OCI-LY7 (cell line): ENCODE measurements around the gene ECT2L. TPM values are rescaled to one million over a fixed set of nuclear protein-coding genes. Genes with fewer than 3 reads are reported as not detected.

Experiments
- BruUV-seq: library from RNA; stranded (reverse); fragments of 400-500 nt; replicated peaks from 2 replicates; lab custom pipeline; 2021; lab: Mats Ljungman, UMichigan
- CTCF ChIA-PET: fragments of 300-600 bp; sonication (Branson Sonifier 250); formaldehyde crosslinking; loops from one replicate; lab custom pipeline; 2022; ENCODE audit warnings: antibody characterized with exemption; ENCODE audit not compliant: unreplicated experiment; lab: Charles Lee
- POLR2A ChIA-PET: fragments of 300-600 bp; sonication (Branson Sonifier 250); formaldehyde crosslinking; loops from one replicate; lab custom pipeline; 2022; ENCODE audit warnings: antibody characterized with exemption; lab: Charles Lee
- DNase-seq: peaks from one replicate; pipeline ENCODE4 v3.0.0-alpha.2; 2015; ENCODE audit warnings: low spot score
- H2AFZ ChIP-seq: fragments of 200-600 bp; sonication (generic), shearing (Covaris generic); 2 replicates; pipeline ENCODE4 v1.6.1; 2014; ENCODE audit warnings: mild to moderate bottlenecking, antibody characterized with exemption, low read length, moderate library complexity
- H3K27ac ChIP-seq: fragments of 200-600 bp; sonication (generic); 2 replicates; pipeline ENCODE4 v1.5.1; 2014; ENCODE audit warnings: mixed run types, low read depth, mild to moderate bottlenecking, moderate library complexity, low read length, inconsistent platforms; ENCODE audit not compliant: poor library complexity, severe bottlenecking
- H3K36me3 ChIP-seq: fragments of 200-600 bp; sonication (generic); 2 replicates; pipeline ENCODE4 v1.6.1; 2014; ENCODE audit warnings: mild to moderate bottlenecking, antibody characterized with exemption, low read length, moderate library complexity, mixed read lengths; ENCODE audit not compliant: insufficient read depth
- H3K4me1 ChIP-seq: fragments of 200-600 bp; sonication (generic); 2 replicates; pipeline ENCODE4 v1.5.1; 2014; ENCODE audit warnings: mild to moderate bottlenecking, low read length; ENCODE audit not compliant: insufficient read depth, poor library complexity, severe bottlenecking
- H3K4me2 ChIP-seq: fragments of 200-600 bp; sonication (generic); 2 replicates; pipeline ENCODE4 v1.6.1; 2014; ENCODE audit warnings: mild to moderate bottlenecking, low read length
- H3K4me3 ChIP-seq: fragments of 200-600 bp; sonication (generic); 2 replicates; pipeline ENCODE4 v1.5.1; 2014; ENCODE audit warnings: mild to moderate bottlenecking, low read depth, low read length; ENCODE audit not compliant: poor library complexity, severe bottlenecking
- H3K79me2 ChIP-seq: fragments of 200-600 bp; sonication (generic); 2 replicates; pipeline ENCODE4 v1.6.1; 2016; ENCODE audit warnings: low read depth, mild to moderate bottlenecking, low read length, moderate library complexity, mixed read lengths; ENCODE audit not compliant: insufficient read depth
- H3K9me2 ChIP-seq: fragments of 200-600 bp; sonication (generic); 2 replicates; pipeline ENCODE4 v1.6.1; 2016; ENCODE audit warnings: mild to moderate bottlenecking, low read length, mixed read lengths; ENCODE audit not compliant: insufficient read depth
- H3K9me3 ChIP-seq: fragments of 200-600 bp; sonication (generic); 2 replicates; pipeline ENCODE4 v1.6.1; 2014; ENCODE audit warnings: mild to moderate bottlenecking, mixed run types, low read length, mixed read lengths
- H4K20me1 ChIP-seq: fragments of 200-600 bp; sonication (generic); 2 replicates; pipeline ENCODE4 v1.6.1; 2014; ENCODE audit warnings: mild to moderate bottlenecking, antibody characterized with exemption, low read length, moderate library complexity, mixed read lengths; ENCODE audit not compliant: insufficient read depth
- EZH2phosphoT487 ChIP-seq: fragments of 200-600 bp; sonication (generic); IDR thresholded peaks from 2 replicates; pipeline ENCODE4 v1.6.1; 2018; ENCODE audit warnings: low read depth, borderline replicate concordance, mild to moderate bottlenecking, mixed run types, antibody characterized with exemption, low read length, moderate library complexity, mixed read lengths
- intact Hi-C: fragments of 100-400 bp; cut with micrococcal nuclease; formaldehyde crosslinking; loops from one replicate; pipeline ENCODE4 v1.10.0; 2022; ENCODE audit not compliant: unreplicated experiment
- total RNA-seq, 2 experiments: library from RNA; depleted of rRNA in 1 of 2; stranded (reverse); fragments of >200 nt in 1 of 2; shearing (Covaris generic) in 1 of 2; gene quantifications; 2 replicates each; pipeline ENCODE4 v1.2.3, GENCODE V29; 2014 to 2022
- TF ChIP-seq, protein P1 (sequence below): fragments of 200-600 bp; sonication (generic); conservative IDR thresholded peaks from 2 replicates; pipeline ENCODE4 v1.5.1; 2014; ENCODE audit warnings: mild to moderate bottlenecking, antibody characterized with exemption, low read length, moderate library complexity, mixed read lengths

ECT2L gene
- total RNA-seq, 2 experiments from 2014 or later, result not detected

GRCh38 chr6:138869398-138869797 is 73.5 kb downstream of the ECT2L start:
- Histone ChIP-seq H3K4me2 (no peak overlapping the region), H3K36me3 (no peaks in the 10 kb centered on the region), H3K9me3 (no peaks in the 10 kb centered on the region), H3K4me3 (no peak overlapping the region), H3K9me2 (no peaks in the 10 kb centered on the region), H4K20me1 (no peaks in the 10 kb centered on the region), H3K27ac (no peak overlapping the region), H3K79me2 (no peaks in the 10 kb centered on the region), H3K4me1 (no peaks in the 10 kb centered on the region), H2AFZ (no peak overlapping the region)
- intact Hi-C loops, result no loop called here
- no peak for DNase-seq
- ChIA-PET POLR2A (no interaction called here), CTCF (no interaction called here)
- BruUV-seq, result no TSS peak
- TF ChIP-seq, protein P1, sequence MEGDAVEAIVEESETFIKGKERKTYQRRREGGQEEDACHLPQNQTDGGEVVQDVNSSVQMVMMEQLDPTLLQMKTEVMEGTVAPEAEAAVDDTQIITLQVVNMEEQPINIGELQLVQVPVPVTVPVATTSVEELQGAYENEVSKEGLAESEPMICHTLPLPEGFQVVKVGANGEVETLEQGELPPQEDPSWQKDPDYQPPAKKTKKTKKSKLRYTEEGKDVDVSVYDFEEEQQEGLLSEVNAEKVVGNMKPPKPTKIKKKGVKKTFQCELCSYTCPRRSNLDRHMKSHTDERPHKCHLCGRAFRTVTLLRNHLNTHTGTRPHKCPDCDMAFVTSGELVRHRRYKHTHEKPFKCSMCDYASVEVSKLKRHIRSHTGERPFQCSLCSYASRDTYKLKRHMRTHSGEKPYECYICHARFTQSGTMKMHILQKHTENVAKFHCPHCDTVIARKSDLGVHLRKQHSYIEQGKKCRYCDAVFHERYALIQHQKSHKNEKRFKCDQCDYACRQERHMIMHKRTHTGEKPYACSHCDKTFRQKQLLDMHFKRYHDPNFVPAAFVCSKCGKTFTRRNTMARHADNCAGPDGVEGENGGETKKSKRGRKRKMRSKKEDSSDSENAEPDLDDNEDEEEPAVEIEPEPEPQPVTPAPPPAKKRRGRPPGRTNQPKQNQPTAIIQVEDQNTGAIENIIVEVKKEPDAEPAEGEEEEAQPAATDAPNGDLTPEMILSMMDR, result no peak
- TF ChIP-seq EZH2phosphoT487, result no peak

- POLR2A ChIA-PET, result interaction anchor here (0.6 kb wide), 1 partner anchor 21 kb away, joined by 4 read pairs; no protein-coding TSS in a partner anchor
Measured at GRCh38 chr6:138873191-138873590, 77.3 kb downstream of the ECT2L start.

More at GRCh38 chr6:138873191-138873590, 77.3 kb downstream of the ECT2L start:
- Histone ChIP-seq H4K20me1 (no peaks in the 10 kb centered on the region), H3K79me2 (no peaks in the 10 kb centered on the region), H3K9me2 (no peaks in the 10 kb centered on the region), H3K4me1 (no peaks in the 10 kb centered on the region), H3K36me3 (no peaks in the 10 kb centered on the region), H2AFZ (no peak overlapping the region), H3K27ac (no peak overlapping the region), H3K4me2 (no peak overlapping the region), H3K4me3 (no peak overlapping the region), H3K9me3 (no peaks in the 10 kb centered on the region)
- no peak for DNase-seq
- no TSS peak for BruUV-seq
- intact Hi-C loops, result no loop called here
- TF ChIP-seq, protein P1, result no peak
- no peak for TF ChIP-seq EZH2phosphoT487
- CTCF ChIA-PET, result no interaction called here
